GM18498 (cell line): ENCODE measurements around the gene SERAC1.

Experiments
- ATAC-seq: cut with Tn5 transposase; IDR thresholded peaks from one replicate; pipeline ENCODE4 v1.9.1; 2021; ENCODE audit warnings: mild to moderate bottlenecking, moderate library complexity; ENCODE audit not compliant: unreplicated experiment

SERAC1 gene

GRCh38 chr6:158060455-158061360 lies 107.4 kb downstream of the SERAC1 start:
- no peak for ATAC-seq
